ENCODE data around the gene OTOF.

OTOF gene

GRCh38 chr2:26438526-26438925 is 39.4 kb downstream of the OTOF start:
- TF ChIP-seq CTCF (IDR thresholded peaks at IDR 0.05; ENCODE audit: borderline replicate concordance, control extremely low read depth, extremely low read depth, insufficient read depth, missing control alignments) = no peak
- in situ Hi-C loops (cut with MboI; ENCODE audit: low sequenced_read_pairs, unreplicated experiment) = no loop called here
- no peak for DNase-seq (ENCODE audit: low spot score)

- TF ChIP-seq CTCF (IDR thresholded peaks at IDR 0.05; ENCODE audit: borderline replicate concordance, control extremely low read depth, extremely low read depth, insufficient read depth, missing control alignments) = no peak
- in situ Hi-C loops (cut with MboI; ENCODE audit: low sequenced_read_pairs, unreplicated experiment) = no loop called here
- DNase-seq (ENCODE audit: low spot score) = no peak
Measured at GRCh38 chr2:26435106-26435505, 42.8 kb downstream of the OTOF start.

GRCh38 chr2:26432859-26433258 is 45.1 kb downstream of the OTOF start:
- in situ Hi-C loops (cut with MboI; ENCODE audit: low sequenced_read_pairs, unreplicated experiment) = no loop called here
- no peak for TF ChIP-seq CTCF (IDR thresholded peaks at IDR 0.05; ENCODE audit: borderline replicate concordance, control extremely low read depth, extremely low read depth, insufficient read depth, missing control alignments)
- no peak for DNase-seq (ENCODE audit: low spot score)

GRCh38 chr2:26432363-26432762 is 45.6 kb downstream of the OTOF start:
- TF ChIP-seq CTCF (IDR thresholded peaks at IDR 0.05; ENCODE audit: borderline replicate concordance, control extremely low read depth, extremely low read depth, insufficient read depth, missing control alignments) = no peak
- DNase-seq (ENCODE audit: low spot score) = no peak
- in situ Hi-C loops (cut with MboI; ENCODE audit: low sequenced_read_pairs, unreplicated experiment) = no loop called here

- in situ Hi-C loops (cut with MboI; ENCODE audit: low sequenced_read_pairs, unreplicated experiment) = no loop called here
- DNase-seq (ENCODE audit: low spot score) = no peak
- no peak for TF ChIP-seq CTCF (IDR thresholded peaks at IDR 0.05; ENCODE audit: borderline replicate concordance, control extremely low read depth, extremely low read depth, insufficient read depth, missing control alignments)
Measured at GRCh38 chr2:26430826-26431225, 47.1 kb downstream of the OTOF start.

GRCh38 chr2:26429779-26430578 is 47.9 kb downstream of the OTOF start:
- DNase-seq (ENCODE audit: low spot score) = no peak
- in situ Hi-C loops (cut with MboI; ENCODE audit: low sequenced_read_pairs, unreplicated experiment) = no loop called here
- TF ChIP-seq CTCF (IDR thresholded peaks at IDR 0.05; ENCODE audit: borderline replicate concordance, control extremely low read depth, extremely low read depth, insufficient read depth, missing control alignments) = no peak

All from GM13976 (cell line).